IMR-90 (cell line): ENCODE data around the gene MAST3.

Experiments
- CTCF ChIP-seq: conservative IDR thresholded peaks from 2 replicates; pipeline ENCODE4 v1.5.1; 2012; ENCODE audit warnings: mild to moderate bottlenecking, low read depth, low read length, improper control_type of control experiment
- POLR2A ChIP-seq: IDR thresholded peaks from 2 replicates; pipeline ENCODE4 v1.6.1; 2012; ENCODE audit warnings: mild to moderate bottlenecking, low read depth, low read length

- TF ChIP-seq CTCF: no peak
- TF ChIP-seq POLR2A: no peak
Measured at GRCh38 chr19:18113827-18114226, 16.2 kb downstream of the MAST3 start.
